DMS 273 treated with DMSO at 0.1 percent for 48 hours (cell line): Measurements from ENCODE around the gene SDK2.

Source experiments
- DNase-seq: peaks from one replicate; lab custom pipeline; 2025; lab: John Stamatoyannopoulos, UW

SDK2 gene

DNA sequence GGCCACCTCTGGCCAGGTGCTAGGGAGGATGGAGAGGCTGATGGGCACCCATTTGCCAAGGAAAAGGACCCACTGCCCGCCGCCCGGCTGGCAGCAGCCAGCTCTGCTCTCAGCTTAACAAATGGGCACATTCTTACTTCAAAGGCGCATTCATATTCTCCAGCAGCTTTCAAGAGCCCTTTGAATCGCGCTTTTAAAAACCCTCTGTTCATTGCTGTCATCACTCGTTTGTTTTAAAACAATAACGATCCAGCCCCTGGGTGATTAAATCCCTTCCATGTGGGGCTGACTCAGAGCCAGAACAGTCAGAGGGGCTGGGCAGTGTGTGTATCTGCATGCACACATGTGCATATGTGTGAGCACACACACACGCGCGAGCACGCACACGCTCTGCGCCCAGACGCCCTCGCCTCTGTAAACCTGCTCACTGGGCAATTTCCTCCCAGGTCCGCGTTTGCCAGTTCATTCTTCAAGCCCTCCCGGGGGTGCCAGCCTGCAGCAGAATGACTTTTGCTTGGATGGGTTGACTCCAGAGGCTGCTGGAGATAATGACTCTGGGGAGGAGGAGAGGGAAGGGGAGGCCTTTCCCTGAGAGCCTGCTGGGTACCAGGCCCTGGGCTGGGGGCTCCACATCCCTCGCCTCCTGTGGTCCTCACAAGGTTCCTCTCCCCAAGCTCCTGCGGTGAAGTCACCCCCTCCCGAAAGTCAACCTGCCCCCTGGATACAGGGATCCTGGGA, 133.1 kb downstream of the SDK2 start:
- DNase-seq = no peak

DNA sequence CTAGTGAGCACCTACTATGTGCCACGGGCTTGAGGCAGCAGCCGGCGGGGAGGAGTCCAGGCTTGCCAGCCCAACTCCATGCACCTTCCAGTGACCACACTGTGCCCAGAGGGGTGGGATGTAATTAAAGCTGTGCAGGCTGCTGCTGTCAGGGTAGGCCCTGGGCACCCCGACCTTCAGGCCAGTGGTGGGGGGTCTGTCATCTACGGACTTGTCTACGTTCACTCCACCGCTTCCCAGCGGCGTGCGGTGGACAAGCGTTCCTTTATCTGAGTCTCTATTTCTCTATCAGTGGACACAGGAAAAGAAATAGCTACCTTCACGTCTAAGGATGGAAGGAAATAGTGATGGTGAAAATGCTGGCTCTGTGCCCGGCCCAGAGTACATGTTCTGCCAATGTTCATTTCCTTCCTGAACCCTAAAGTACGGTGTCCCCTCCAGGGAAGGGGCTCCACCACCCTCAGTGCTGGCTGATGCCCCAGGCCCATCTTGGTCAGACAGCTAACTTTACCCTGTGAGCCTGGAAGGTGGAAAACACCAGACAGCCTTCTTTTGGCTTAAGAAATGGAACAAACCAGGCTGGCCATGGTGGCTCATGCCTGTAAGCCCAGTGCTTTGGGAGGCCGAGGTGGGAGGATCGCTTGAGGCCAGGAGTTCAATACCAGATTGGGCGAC, 135.2 kb downstream of the SDK2 start:
- DNase-seq = no peak

DNA sequence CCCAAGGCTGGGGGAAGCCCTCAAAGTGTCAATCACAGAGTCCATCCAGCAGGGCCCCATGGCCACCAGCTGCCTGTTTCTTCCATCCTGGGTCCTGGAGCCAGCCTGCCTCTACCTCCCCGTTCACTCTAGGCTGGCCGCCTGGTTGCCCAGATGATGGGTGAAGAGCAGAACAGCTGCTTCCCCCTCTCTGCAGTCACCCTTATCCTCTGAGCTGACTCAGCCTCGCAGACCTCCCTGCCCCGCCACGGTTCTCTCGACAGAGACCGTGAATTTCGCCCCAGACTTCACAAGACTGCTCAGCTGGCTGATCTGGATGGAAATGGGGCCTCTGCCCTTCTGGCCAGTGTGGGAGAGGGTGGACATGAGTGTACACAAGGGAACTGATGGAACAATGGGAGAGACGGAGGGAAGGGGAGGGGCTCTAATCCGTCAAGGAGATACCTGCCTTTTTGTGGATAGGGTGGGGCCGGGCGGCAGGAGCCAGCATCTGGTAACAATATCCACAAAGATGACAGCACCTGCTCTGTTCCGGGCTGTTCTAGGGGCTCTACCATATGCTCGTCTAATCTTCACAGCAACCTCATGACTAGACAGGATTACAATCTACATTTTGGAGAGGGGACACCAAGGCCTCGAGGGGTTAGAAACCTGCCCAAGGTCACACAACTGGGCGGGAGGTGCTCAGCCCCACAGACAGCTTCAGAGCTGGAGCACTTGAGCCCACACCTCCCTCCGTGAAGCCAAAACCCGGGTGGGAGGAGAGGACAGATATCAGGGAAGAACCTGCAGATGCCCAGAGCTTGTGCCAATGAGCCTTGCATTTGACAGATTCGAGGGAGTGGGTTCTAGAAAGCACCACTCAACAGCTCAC, 136.0 kb downstream of the SDK2 start:
- no peak for DNase-seq

DNA sequence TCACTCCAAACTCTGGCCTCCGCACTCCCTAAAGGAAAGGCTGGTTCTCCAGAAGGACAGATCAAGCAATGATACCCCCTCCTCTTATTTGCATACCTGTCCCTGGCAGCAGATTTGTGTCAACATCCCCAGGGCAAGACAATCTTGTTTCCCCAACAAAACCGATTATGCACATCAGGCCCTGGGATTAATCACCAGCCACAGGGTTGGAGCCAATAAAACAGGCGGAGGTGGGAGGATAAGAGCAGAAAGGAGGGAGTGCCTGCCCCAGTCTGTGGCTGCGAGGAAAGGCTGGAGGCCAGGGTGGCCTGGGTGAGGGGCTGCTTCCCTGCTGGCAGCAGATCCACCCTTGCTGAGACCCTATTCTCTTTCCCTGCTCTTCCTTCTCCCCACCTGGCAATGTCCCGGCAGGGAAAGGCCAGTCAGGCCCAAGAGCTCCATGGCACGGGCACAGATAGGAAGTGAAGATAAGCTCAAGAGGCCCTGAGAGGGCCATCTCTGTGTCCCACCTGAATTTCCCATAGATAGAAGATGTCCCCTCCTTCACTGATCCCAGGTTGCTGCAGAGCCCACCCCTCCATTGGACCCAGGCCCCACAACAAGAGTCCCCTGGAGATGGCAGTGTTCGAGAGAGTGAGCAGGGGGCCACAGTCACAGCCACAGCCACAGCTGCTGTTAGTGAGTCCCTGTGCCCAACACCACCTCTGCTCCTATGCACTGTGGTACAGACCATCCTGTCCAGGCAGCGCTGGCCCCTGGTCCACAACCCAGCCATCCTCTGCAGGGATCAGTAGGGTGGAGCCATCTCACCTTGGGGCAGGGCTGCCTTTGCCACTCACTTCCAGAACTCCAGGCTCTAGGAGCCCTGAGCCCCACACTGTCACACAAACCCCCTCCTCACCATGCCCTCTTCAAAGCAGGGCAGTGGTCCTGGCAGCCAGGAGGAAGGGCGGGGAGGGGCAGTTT, 137.5 kb downstream of the SDK2 start:
- DNase-seq = no peak

DNA sequence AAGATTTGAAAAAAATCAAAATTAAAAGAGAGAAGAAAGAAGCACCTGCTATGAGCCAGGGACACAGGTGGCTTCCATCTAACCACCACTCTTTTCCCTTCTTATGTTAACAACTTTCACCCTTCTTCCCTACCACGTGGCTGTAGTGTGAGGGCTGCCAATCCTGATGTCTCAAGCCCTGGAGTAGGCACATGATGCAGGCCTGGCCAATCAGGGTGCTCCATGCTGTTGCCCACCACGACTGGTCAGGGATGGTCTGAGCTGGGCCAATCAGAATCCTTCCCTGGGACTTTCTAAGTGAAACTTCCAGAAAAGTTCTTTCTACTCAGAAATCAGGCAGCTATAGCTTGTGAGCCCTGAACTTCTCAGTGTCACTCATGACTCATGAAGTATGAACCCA, 140.7 kb downstream of the SDK2 start:
- no peak for DNase-seq

DNA sequence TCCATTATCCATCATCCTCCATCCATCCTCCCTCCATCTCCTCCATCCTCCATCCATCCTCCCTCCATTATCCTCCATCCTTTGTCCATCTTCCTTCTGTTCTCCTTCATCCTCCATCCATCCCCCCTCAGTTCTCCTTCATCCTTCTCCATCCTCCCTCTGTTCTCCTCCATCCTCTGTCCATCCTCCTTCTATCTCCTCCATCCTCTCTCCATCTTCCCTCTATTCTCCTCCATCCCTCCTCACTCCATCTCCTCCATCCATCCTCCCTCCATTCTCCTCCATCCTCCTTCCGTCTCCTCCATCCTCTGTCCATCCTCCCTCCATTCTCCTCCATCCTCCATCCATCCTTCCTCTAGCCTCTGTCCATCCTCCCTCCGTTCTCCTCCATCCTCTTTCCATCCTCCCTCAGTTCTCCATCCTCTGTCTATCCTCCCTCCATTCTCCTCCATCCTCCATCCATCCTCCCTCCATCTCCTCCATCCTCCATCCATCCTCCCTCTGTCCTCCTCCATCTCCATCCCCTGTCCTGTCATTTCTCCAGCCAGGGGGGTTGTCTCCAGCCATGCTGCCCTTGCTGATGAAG, 143.7 kb downstream of the SDK2 start:
- no peak for DNase-seq

DNA sequence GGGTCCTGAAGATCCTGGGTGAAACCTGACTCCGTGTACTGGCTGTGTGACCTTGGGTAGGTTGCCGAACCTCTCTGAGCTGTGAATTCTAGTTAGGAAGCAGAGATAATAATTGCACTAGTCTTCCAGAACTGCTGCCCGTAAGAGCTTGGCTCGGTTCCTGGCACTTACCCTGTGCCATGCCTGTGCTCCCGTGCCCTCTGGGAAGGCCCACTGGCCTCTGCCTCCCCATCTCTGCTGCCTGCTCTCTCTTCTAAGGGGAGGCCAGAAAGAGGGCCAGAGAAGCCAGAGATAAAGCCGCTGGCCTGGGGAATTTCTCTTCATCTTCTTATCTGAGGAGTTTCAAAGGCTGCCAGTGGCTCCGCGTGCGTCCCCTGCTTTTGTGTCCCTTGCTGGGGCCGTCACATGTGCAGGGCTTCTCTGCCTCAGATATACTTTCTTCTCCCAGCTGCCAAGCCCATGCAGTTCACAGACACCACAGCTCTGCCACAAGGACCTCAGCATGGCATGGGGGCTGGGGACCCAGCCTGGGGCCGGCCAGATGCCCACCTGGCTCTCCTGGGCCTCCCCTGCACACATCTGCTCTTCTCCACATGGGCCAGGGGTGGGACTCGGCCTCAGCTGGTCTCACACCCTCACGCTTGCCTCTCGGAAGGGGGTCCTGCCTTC, 145.2 kb downstream of the SDK2 start:
- no peak for DNase-seq

DNA sequence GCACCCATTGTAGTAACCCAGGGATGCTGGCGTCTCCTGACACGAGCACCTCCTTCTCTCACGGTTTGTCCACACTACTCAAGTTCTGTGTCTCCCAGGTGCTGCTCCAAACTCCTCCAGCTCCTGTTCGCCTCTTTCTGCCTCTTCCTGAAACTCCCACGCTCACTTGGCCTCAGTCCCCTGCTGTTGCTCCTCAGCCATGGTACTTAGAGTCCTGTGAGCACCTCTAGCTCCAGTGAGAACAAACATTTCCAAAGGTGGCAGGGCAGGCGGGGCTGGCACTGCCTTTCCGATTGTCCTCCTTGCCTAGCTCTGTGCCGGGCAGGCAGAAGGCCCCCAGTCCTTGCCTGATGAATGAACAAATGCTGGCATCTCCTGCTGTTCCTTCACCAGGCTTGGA, 146.1 kb downstream of the SDK2 start:
- DNase-seq = no peak

DNA sequence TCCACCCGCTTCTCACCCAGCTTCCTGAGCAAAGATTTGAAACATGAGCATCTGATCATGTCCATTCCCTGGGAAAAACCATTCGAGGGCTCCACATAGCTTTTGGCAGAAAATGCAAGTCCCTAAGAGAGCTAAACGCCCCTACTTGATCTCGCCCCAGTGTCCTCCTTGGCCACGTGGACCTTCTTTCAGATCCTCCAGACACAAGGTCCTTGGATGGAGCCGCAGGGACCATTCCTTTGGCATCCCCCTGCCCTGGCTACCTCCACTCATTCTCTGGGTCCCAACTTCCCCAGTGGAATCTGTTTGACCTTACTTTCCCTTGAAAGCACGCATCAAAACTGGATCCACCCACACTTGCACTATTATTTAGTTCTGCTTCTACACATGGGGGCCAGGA, 146.5 kb downstream of the SDK2 start:
- no peak for DNase-seq

DNA sequence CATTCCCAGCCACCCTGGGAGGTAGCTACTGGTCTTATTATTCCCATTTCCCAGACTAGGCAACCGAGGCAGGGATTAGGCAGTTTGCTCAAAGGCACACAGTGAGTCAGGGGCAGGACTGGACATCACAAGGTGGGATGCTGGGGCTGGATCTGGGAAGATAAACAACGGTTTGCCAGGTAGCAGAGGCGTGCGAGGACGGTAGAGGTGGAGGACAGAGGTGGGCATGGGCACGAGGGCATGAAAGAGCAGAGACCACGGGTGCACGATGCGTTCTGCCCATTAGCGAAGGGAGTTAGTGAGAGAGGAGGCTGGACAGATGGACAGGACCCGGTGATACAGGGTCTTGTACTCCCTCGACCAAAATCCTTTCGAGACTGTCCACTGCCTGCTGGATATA, 148.0 kb downstream of the SDK2 start:
- no peak for DNase-seq

DNA sequence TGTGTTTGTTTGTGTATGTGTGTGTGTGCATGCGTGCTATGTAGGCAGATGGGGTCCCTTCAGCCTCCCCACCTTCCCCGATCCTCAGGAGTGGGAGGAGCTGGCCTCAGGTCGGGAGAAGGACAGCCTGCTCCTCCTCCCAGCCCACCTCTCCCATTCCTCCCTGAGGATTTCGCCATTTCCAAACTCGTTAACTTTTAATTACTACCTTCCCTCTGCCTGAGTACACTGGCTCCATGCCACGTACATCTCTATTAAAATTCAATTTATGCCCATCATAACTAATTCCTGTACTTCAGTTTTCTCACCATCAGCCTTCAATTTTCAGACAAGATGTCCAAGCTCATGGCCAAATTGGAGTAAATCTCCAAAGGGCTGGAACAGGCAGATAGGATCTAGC, 148.6 kb downstream of the SDK2 start:
- DNase-seq = no peak

DNA sequence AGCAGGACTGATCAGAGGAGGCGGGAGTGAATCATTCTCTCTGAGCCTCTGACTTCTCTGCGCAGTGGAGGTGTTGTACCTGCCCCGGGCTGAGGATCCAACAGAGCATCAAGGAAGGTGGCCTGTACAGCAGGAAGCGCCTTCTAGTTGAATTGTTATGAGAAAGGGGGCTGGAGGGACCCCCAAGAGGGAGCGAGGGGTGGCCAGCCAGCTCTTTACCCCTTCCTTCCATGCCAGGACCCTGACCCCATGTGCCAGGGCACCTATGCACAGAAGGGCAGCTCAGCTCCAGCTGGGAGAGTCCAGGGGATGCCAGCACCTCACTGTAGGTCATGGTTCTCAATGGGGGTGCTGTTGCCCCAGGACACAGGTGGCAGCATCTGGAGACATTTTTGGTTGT, 149.3 kb downstream of the SDK2 start:
- no peak for DNase-seq

DNA sequence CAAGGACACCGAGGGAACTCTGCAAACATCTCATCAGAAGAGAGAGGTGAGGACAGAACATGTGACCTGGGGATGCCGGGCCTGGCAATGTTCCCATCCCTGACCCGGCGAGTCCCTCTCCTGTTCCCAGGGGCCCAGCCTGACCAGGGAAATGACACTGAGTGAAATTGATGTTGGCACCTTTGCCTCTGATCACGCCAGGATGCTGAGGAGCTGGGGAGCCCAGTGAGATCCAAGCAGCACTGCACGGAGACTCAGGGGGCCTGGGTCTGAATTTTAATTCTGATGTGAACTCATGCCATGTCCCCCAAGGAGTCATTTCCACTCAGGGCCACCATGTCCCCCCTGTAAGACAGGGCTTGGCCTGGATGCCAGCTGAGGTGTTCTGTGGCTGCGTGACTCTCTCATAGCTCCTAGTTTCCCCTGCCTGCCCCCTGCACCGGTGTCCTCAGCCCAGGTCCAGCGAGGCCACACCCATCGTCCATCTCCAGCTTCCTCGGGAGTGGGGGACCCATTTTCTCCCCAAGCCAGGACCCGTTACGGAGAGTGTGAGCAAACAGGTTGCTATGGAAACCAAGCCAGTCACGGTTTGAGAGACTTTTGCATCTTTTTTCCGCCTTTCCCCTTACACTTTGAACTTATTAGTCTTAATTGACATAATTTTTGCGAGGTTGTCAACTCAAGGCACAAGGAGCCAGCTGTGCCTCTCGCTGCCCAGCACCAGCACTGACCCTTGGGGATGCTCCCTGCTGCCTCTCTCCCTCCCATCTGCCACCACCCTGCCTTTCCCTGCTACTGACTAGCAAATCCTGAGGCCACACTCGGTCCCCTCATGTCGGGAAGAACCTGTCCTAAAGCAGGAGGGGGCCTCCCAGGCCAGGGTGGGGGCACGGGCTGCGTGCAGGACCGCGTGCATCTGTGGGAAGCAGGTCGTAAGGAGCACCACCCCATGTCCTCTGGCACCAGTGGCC, 150.0 kb downstream of the SDK2 start:
- no peak for DNase-seq

DNA sequence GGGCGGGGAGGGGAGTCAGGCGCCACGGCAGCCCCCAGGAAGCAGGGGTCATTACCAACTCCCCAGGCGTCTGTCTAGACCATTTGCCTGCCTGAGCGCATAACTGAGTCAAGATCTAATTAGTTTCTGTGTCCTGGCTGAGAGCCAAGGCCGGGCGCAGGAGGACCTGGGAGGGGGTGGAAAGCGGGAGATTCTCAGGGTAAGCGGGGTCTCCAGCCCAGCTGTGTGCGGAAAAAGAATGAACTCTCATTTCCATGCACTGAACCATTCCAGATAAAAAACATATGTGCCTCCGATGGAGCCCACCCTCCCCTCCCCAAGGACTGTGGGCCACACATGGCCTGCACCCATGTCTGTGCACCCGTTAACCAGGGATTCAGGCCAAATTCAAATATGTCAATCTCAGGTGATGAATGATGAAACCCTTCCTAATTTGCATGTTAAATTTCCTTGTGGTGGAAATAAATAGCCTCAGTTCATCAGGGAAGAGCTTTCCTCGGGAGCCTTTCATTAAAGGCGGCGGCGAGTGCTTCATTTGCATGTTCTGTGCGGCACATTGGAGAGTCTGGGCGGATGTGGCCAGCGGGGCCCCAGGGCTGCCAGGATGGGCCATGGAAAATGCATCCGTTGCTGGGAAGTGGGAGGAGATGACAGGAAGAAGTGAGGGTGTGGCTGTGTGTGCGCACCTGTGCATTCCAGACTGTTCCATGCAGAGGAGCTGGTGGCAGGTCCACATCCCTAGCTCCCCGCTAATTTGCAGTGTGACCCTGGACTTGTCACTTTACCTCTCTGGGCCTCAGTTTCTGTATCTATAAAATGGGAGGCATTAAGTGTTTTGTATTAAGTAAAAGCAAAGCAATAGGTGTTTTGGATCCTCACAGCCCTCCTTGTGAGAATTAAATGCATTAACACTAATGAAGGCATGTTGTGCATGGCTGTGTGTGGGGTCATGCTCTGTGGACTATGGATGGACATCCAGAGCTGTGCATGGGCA, 151.1 kb downstream of the SDK2 start:
- no peak for DNase-seq

DNA sequence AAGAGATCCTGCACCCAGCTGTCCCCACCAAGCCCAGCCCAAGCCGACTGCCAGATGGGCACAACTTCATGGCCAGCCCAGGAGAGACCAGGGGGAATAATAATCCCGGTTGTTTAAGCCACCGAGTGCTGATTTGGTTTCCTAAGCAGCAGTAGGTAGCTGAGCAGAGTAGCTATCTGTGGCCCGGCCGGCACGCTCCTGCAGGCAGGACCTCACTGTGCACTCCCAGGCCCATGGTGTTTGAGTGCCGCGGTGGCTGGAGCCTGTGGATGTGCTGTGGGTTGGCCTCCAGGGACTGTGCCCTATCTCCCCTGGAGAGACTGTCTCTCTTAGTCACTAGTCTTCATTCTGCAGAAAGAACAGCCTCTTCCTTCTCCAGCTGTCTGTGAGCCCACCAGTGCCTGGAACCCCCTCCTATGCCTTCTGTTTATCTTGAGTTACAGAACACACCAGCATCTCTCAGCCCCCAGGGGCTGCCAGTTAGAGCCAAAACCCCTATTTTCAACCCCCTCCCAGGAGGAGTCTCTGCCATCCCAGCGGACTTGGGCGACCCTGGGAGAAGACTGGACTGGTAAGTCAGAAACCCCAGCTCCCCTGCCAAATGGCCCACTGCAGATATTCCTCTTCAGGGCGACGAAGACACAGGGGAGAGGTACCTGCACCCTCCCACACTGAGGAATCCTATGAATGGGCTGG, 152.0 kb downstream of the SDK2 start:
- no peak for DNase-seq

DNA sequence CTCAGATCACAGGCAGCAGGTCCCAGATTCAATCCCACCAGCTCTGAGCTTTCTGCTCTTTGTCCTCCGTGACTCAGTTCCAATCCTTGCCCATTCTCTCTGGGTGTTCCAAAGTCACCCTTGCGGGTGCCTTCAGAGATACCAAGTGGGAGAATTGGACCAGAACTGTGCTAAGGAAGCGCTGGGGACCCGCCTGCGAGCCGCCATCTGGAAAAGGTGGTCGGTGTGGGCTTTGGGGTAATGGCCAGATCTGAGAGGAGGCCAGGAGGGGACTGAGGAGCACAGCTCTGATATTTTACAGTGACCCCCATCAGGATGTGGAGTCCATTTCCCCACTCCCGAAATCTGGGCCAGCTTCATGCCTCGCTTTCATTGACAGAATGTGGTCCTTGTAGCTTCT, 152.6 kb downstream of the SDK2 start:
- DNase-seq = no peak

DNA sequence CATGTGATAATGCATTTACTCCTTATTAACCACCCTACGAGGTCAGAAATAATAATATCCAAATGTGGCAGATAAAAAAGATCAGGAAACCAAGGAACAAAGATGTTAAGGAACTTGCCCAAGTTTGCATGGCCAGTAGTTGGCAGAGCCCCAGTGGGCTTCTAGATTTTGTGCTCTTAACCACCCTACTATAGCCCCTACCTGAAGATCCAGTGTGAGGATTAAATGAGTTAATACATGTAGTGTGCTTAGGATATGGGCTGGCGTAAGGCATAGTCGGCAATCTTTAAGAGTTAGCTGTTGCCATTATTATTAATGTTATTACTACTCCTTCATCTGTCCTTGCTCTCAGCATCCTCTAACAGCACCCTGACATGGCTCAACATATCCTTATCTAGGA, 153.4 kb downstream of the SDK2 start:
- DNase-seq = no peak

DNA sequence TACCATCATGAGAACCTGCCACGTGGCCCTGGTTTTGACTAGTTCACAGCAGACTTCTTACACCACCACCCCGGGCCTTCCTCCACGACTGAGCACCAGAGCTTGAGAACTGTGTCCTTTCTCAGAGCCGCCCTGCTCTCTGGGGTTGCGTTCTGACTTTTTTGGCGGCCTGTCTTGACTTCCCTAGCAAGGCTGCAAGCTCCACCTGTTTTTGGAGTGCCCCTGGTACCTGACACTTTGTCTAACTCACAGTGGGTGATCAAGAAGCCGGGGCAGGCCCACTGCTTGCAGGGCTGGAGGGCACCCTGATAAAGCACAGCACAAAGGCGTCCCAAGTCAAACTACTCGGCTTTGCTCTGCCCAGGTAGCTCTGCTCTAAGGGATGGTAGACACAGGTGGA, 154.3 kb downstream of the SDK2 start:
- no peak for DNase-seq
